ENCODE data around the gene PARD3B.

GRCh38 chr2:204763974-204764703 lies 218.9 kb downstream of the PARD3B start:
- TF ChIP-seq CTCF (IDR thresholded peaks at IDR 0.05; ENCODE audit: insufficient read depth, low read length, poor library complexity, severe bottlenecking): no peak
- no peak for TF ChIP-seq EZH2phosphoT487 (conservative IDR thresholded peaks at IDR 0.05; ENCODE audit: low read length)

Data from SU-DHL-6 (cell line).